HEK293 (cell line): ENCODE results near the gene SCG3.

ENCODE experiments used
- CTCF ChIP-seq: fragments of 450-650 bp; formaldehyde crosslinking; IDR thresholded peaks from 2 replicates; pipeline ENCODE4 v1.5.1; 2016; ENCODE audit warnings: missing biosample characterization, missing genetic modification characterization
- MEIS1 ChIP-seq: sonication (generic); formaldehyde crosslinking; IDR thresholded peaks from 2 replicates; pipeline ENCODE4 v1.8.1; 2022; ENCODE audit warnings: missing genetic modification reagents, mild to moderate bottlenecking, borderline replicate concordance
- YY1 ChIP-seq: fragments of 450-650 bp; formaldehyde crosslinking; IDR thresholded peaks from 2 replicates; pipeline ENCODE4 v1.5.1; 2018; ENCODE audit warnings: missing biosample characterization, missing genetic modification characterization
- YY2 ChIP-seq: fragments of 450-650 bp; formaldehyde crosslinking; IDR thresholded peaks from 2 replicates; pipeline ENCODE4 v1.5.1; 2016; ENCODE audit warnings: missing biosample characterization, missing genetic modification characterization
- ZNF140 ChIP-seq: fragments of 450-650 bp; formaldehyde crosslinking; IDR thresholded peaks from 2 replicates; pipeline ENCODE4 v1.5.1; 2016; ENCODE audit warnings: missing biosample characterization, missing genetic modification characterization
- ZNF155 ChIP-seq: fragments of 450-650 bp; formaldehyde crosslinking; IDR thresholded peaks from 2 replicates; pipeline ENCODE4 v1.5.1; 2016; ENCODE audit warnings: missing biosample characterization, missing genetic modification characterization
- ZNF175 ChIP-seq: fragments of 450-650 bp; formaldehyde crosslinking; IDR thresholded peaks from 2 replicates; pipeline ENCODE4 v1.5.1; 2016; ENCODE audit warnings: missing biosample characterization, missing genetic modification characterization
- ZNF280C ChIP-seq: fragments of 450-650 bp; formaldehyde crosslinking; IDR thresholded peaks from 2 replicates; pipeline ENCODE4 v1.5.1; 2016; ENCODE audit warnings: missing biosample characterization, missing genetic modification characterization
- ZNF302 ChIP-seq: fragments of 450-650 bp; formaldehyde crosslinking; IDR thresholded peaks from 2 replicates; pipeline ENCODE4 v1.5.1; 2016; ENCODE audit warnings: missing biosample characterization, missing genetic modification characterization, low read depth
- ZNF324 ChIP-seq: fragments of 450-650 bp; formaldehyde crosslinking; IDR thresholded peaks from 2 replicates; pipeline ENCODE4 v1.5.1; 2016; ENCODE audit warnings: missing biosample characterization, missing genetic modification characterization
- ZNF449 ChIP-seq: fragments of 450-650 bp; formaldehyde crosslinking; IDR thresholded peaks from 2 replicates; pipeline ENCODE4 v1.5.1; 2017; ENCODE audit warnings: missing biosample characterization, mild to moderate bottlenecking, missing genetic modification characterization, moderate library complexity
- ZNF513 ChIP-seq: fragments of 450-650 bp; IDR thresholded peaks from 2 replicates; pipeline ENCODE4 v1.5.1; 2018; ENCODE audit warnings: missing biosample characterization, missing genetic modification characterization
- ZNF561 ChIP-seq: fragments of 450-650 bp; IDR thresholded peaks from 2 replicates; pipeline ENCODE4 v1.5.1; 2018; ENCODE audit warnings: missing biosample characterization, missing genetic modification characterization, borderline replicate concordance
- ZNF629 ChIP-seq: fragments of 450-650 bp; formaldehyde crosslinking; IDR thresholded peaks from 2 replicates; pipeline ENCODE4 v1.5.1; 2017; ENCODE audit warnings: missing biosample characterization, missing genetic modification characterization

GRCh38 chr15:51738553-51738952, 57.2 kb downstream of the SCG3 start:
- TF ChIP-seq ZNF513 (tag by site-specific recombination) (no peak), ZNF175 (tag by site-specific recombination) (no peak), ZNF324 (no peak), ZNF302 (tag by site-specific recombination) (no peak), CTCF (tag by site-specific recombination) (no peak), ZNF629 (tag by site-specific recombination) (no peak), ZNF449 (tag by site-specific recombination) (no peak), YY2 (tag by site-specific recombination) (no peak), MEIS1 (CRISPR knock-in tag) (no peak), ZNF140 (no peak), ZNF280C (tag by site-specific recombination) (no peak), YY1 (tag by site-specific recombination) (no peak), ZNF155 (tag by site-specific recombination) (no peak), ZNF561 (no peak)
